NB4 (cell line): ENCODE measurements around the gene CLCN7.

Experiments
- CTCF ChIP-seq: IDR thresholded peaks from one replicate; pipeline ENCODE4 v1.5.1; 2012; ENCODE audit warnings: low read depth, low read length
- POLR2A ChIP-seq: IDR thresholded peaks from 2 replicates; pipeline ENCODE4 v1.6.1; 2011; ENCODE audit warnings: mild to moderate bottlenecking; ENCODE audit not compliant: insufficient read length; ENCODE audit errors: extremely low read depth

GRCh38 chr16:1469693-1470201, 5.1 kb downstream of the CLCN7 start:
- TF ChIP-seq CTCF (no peak), POLR2A (peak; percentile 54)
